ENCODE results near the gene ERC1.
"Not testable (repeated sequence)": the region's sequence is repeated elsewhere in the genome, so short reads cannot be mapped to it uniquely, and the experiment has no call there.

Gene ERC1

GRCh38 chr12:1013618-1014489, 22.8 kb downstream of the ERC1 start:
- in situ Hi-C loops (cut with MboI; ENCODE audit: low pct_unique_long_range_greater_than_20kb, low sequenced_read_pairs): no loop called here

DNA sequence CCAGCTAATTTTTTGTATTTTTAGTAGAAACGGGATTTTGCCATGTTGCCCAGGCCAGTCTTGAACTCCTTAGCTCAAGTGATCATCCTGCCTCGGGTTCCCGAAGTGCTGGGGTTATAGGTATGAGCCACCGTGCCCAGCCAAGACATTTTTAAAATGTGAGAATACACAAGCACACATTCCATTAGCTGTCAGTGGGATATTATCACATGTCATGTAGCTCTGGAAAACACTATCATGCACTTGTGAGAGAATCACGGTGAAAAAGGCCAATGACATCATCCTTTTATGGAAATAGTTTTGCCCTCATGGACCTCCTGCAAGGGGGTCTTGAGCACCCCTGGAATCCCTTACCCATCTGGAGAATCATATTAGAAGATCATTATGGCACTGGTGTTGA, 28.3 kb downstream of the ERC1 start:
- no peak for DNase-seq
- in situ Hi-C loops (cut with MboI; ENCODE audit: low pct_unique_long_range_greater_than_20kb, low sequenced_read_pairs): no loop called here

More at GRCh38 chr12:1013618-1014489, 22.8 kb downstream of the ERC1 start:
- DNase-seq: no peak

- in situ Hi-C loops (cut with MboI; ENCODE audit: low pct_unique_long_range_greater_than_20kb, low sequenced_read_pairs): no loop called here
- no peak for DNase-seq
Observed at GRCh38 chr12:1020389-1020788, 29.4 kb downstream of the ERC1 start.

DNA sequence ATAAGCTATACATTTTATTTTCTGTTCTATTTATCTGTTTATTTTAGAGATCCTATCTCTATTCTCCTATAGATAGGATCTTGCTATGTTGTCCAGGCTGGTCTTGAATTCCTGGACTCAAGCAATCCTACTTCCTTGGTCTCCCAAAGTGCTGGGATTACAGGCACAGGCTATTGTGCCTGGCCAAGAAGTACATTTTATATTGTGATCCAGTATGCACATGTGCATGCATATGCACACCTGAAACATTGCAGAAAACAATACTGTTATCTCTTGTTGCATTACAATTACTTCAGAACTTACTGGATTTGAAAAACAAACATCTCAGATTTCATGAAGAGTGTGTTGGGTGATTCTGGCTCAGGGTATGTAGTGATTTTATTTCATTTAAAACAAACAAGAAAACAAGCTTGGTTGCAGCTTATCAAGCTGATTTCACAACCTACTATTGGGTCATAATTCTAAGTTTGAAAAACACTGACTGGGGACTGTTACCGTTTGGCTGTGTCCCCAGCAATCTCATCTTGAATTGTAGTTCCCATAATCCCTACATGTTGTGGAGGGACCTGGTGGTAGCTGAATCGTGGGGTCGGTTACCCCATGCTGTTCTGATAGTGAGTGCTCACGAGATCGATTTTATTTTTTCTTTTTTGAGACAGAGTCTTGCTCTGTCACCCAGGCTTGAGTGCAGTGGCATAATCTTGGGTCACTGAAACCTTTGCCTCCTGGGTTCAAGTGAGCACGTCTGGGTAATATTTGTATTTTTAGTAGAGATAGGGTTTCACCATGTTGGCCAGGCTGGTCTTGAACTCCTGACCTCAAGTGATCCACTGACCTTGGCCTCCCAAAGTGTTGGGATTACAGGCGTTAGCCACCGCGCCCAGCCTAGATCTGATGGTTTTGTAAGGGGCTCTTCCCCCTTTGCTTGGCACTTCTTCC, 31.3 kb downstream of the ERC1 start:
- no peak for DNase-seq
- in situ Hi-C loops (cut with MboI; ENCODE audit: low pct_unique_long_range_greater_than_20kb, low sequenced_read_pairs): no loop called here

DNA sequence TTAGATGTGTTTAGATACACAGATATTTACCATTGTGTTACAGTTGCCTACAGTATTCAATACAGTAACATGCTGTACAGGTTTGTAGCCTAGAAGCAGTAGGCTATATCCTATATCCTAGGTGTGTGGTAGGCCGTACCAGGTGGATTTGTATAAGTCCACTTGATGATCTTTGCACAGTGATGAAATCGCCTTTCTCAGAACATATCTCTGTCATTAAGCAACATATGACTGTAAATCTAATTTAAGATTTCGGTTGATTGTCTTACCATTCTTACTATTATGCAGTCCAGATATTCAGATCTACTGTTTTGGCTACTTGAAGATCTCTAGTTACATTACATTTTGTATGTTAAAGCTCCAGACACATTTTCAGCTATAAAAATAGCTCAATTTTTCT, 39.8 kb downstream of the ERC1 start:
- in situ Hi-C loops (cut with MboI; ENCODE audit: low pct_unique_long_range_greater_than_20kb, low sequenced_read_pairs): no loop called here
- DNase-seq: no peak

- in situ Hi-C loops (cut with MboI; ENCODE audit: low pct_unique_long_range_greater_than_20kb, low sequenced_read_pairs): no loop called here
Observed at GRCh38 chr12:1034243-1034642, 43.2 kb downstream of the ERC1 start.

DNA sequence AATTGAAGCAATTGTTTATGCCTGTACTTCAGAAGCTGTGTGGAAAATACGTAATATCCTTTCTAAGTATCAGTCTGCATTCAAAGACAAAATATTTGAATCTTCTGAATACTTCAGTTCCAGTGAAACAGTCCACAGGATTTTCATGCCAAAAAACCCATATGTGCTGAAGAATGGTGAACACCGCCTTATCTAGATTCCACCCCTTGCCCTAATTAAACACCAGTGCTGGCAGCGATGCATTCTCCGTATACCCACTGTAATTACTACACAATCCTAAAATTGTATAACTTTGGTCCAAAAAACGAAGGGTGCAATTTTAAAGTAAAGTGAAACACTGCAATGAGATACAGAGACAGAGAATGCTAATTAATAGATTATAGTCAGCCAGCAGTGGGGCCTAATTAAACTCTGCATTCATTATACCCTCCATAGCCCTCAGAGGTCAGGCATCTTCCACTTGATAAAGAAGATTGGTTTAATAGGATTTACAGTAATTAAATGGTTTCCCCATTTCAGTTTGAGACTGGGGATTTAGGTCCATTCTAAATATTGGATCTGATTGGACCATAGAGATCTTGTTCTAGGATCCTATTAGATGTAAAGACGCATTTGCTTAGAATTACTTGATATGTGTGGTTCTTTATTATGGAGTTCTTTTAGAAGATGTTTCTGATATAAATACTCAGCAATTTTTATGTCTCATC, 43.9 kb downstream of the ERC1 start:
- no peak for DNase-seq
- in situ Hi-C loops (cut with MboI; ENCODE audit: low pct_unique_long_range_greater_than_20kb, low sequenced_read_pairs): no loop called here

More at GRCh38 chr12:1034243-1034642, 43.2 kb downstream of the ERC1 start:
- no peak for DNase-seq

DNA sequence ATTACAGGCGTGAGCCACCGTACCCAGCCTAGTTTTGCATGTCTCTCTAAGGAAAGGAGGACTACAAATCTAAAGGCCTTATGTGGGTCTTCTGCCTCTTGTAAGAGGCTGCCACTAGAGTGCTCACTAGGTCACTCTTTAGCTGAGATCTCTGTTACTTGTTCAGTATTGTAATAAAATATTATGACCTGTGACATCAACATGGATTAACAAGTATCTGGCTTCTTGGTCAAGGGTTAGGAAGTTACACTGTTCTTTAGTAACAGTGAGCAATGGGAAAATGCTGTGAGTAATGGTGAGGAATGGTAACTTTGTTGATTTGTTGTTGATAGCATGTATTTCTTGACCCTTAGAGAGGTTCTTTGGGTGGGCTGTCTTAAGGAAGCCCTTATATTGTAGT, 50.5 kb downstream of the ERC1 start:
- in situ Hi-C loops (cut with MboI; ENCODE audit: low pct_unique_long_range_greater_than_20kb, low sequenced_read_pairs): no loop called here
- no peak for DNase-seq

DNA sequence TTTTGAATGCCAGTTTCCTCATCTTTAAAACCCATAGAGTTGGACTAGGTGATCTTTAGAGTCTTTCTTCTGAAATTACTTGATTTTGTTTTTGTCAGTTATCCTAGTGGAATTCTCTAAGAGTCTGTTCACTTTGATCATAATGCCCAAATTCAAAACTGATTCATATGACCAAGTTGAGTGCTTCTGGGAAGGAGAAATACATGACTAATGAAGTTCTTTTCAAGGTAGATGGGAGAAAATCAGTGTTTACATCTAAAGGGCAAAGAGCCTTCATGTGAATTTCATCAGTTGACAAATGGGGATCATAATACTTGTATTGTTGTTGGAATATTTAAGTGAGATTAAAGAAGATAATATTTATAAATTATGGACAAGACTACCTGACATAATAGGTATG, 53.2 kb downstream of the ERC1 start:
- DNase-seq: no peak
- in situ Hi-C loops (cut with MboI; ENCODE audit: low pct_unique_long_range_greater_than_20kb, low sequenced_read_pairs): no loop called here

- DNase-seq: no peak
- in situ Hi-C loops (cut with MboI; ENCODE audit: low pct_unique_long_range_greater_than_20kb, low sequenced_read_pairs): no loop called here
Observed at GRCh38 chr12:1044696-1045095, 53.7 kb downstream of the ERC1 start.

- in situ Hi-C loops (cut with MboI; ENCODE audit: low pct_unique_long_range_greater_than_20kb, low sequenced_read_pairs): no loop called here
- no peak for DNase-seq
Observed at GRCh38 chr12:1046727-1047126, 55.7 kb downstream of the ERC1 start.

DNA sequence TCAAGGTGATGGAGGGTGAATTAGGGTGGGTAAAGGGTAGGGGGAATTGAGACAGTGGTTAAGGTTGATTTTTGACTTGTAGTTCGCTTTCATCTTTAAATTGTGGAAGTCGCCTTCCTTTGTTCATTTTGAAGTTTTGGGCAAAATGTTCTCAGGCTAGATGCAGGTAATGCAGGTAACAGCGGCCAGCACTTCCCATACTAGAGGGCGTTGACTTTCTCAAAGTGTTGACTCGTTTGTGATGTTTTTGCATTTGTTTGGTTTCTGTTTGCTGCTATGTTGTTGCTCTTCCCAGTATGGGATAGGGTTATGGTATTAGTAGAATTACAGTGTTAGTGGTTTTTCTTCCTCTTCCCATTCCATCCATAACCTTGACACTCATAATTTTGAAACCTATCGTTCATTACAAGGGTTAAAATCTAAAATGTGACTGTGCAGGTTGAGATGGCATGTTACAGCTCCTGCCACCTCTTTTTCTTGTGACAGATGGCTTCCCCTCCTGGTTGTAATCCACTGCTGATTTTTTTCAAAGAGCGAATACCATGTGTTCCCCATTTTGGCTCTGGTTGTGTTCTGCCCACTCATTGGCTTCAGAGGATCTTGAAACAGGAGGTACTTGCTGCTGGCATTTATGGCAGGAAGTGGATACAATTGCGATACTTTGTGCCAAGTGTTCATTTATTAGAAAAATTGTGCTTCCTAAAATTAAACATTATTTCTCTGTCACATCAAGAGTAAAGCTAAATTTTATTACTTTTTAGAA, 57.1 kb downstream of the ERC1 start:
- peak; percentile 79 for DNase-seq
- in situ Hi-C loops (cut with MboI; ENCODE audit: low pct_unique_long_range_greater_than_20kb, low sequenced_read_pairs): no loop called here

DNA sequence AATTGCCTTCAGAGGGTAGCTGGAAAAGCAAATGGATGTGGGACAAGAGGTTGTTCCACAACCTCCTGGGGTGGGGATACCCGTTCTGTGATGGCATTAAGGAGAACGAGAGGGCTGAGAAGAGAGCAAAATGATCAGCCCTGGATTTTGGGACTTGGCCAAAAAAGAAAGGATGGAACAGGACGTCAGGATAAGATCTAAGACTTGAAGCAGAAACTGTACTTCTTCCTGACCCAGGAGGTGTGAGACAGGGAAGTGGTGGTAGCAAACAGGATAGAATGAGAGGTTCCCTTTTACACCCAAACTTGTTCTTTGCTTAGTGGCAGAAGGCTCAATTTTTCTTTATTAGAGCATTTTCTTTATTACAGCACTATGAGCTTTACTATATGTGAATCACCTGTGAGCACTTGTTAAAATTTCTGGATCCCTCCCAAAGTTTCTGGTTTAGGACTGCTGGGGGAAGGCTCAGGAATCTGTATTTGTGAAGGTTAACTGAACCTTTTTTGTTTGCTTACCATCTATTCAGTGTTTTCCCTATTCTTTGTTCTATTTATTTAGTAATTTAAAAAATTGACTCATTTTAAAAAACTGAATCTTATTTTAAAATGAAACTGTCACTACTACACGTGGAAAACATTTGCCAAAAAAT, 59.2 kb downstream of the ERC1 start:
- in situ Hi-C loops (cut with MboI; ENCODE audit: low pct_unique_long_range_greater_than_20kb, low sequenced_read_pairs): no loop called here
- peak; percentile 43 for DNase-seq

- in situ Hi-C loops (cut with MboI; ENCODE audit: low pct_unique_long_range_greater_than_20kb, low sequenced_read_pairs); DNase-seq: not testable (repeated sequence)
Observed at GRCh38 chr12:1051672-1052071, 60.6 kb downstream of the ERC1 start.

DNA sequence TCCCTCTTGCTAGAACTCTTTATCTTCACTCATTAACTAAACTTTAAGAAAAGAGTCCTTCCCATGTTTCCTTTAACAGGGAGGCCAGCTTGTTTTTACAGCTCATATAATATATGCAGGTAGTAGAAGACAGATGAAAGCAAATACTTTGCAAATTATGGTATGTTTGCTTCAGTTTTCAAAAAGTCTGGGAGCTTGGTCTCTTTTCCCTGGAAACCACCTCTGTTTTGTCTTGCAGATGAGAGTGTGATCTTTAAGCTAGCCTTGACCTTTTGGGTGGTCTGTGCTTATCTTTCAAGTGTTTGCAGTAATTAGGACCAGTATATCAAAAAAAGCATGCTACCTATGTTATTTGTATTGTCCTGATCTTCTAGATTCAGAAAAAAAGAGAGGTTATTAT, 62.7 kb downstream of the ERC1 start:
- in situ Hi-C loops (cut with MboI; ENCODE audit: low pct_unique_long_range_greater_than_20kb, low sequenced_read_pairs): no loop called here
- DNase-seq: no peak

DNA sequence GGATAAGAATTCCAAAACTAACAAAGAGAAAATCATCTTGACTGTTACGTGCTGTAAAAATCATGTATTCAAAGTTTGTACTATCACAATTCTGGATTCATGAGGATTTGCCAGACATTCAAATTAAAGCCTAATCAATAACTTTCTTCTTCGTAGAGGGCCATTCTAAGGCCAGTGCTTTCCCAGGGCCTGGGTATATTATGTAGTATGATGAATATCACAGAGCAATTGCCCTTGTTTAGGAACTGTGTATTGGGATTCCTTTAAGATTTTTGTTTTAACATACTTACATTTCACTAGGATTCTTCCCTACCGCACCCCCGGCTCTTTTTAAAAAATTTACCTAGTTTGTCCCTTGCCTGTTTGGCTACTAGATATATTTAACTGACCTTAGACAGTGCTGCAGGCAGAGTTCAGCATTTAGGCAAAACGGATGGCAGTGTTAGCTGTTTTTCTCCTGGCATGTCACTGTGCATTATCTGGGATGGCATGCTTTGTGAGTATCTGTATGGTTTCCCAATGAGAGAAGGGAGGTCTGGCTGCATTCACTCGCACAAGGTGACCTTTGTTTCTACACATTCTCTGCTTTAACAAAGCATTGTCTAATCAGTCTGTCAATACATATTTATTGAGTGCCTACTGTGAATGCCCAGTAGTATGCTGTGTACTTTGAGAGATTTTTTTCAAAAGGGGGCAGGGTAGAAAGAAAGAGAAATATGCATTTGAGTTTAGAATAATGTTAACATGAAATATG, 63.3 kb downstream of the ERC1 start:
- in situ Hi-C loops (cut with MboI; ENCODE audit: low pct_unique_long_range_greater_than_20kb, low sequenced_read_pairs): no loop called here
- no peak for DNase-seq

DNA sequence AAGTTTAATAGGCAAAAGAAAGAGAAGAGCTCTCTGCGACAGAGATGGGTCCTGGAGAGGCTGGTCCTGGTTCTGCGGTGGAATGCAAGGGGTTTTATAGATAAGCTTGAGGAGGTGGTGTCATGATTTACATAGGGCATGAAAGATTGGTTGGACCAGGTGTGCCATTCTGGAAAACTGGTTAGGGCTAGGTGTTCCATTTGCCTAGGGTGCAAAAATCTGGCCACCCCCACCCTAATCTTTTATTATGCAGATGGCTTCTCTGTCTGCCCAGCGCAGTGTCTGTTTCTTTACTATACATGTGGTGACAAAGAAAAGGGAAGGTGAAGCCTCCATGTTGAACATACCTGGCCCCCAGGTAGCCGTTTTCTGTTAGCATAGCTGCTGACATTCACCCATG, 65.4 kb downstream of the ERC1 start:
- in situ Hi-C loops (cut with MboI; ENCODE audit: low pct_unique_long_range_greater_than_20kb, low sequenced_read_pairs): no loop called here
- DNase-seq: no peak

DNA sequence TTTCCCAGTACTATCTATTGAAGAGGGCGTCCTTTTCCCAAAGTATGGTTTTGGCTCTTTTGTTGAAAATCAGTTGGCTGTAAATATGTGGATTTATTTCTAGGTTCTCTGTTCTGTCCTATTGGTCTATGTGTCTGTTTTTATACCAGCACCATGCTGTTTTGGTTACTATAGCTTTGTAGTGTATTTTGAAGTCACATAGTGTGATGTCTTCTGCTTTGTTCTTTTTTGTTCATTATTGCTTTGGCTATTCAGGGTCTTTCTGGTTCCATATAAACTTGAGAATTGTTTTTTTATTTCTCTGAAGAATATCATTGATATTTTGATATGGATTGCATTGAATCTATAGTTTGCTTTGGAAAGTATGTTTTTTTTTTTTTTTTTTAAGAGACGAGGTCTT, 67.4 kb downstream of the ERC1 start:
- in situ Hi-C loops (cut with MboI; ENCODE audit: low pct_unique_long_range_greater_than_20kb, low sequenced_read_pairs): no loop called here
- DNase-seq: no peak

Measured in KBM-7 (cell line).